C4-2B (cell line): ENCODE data around the gene SREBF1.

Experiments
- CTCF ChIP-seq: fragments of 450-650 bp; conservative IDR thresholded peaks from 2 replicates; pipeline ENCODE4 v1.5.1; 2017; ENCODE audit warnings: mild to moderate bottlenecking
- ZFX ChIP-seq: fragments of 450-650 bp; IDR thresholded peaks from 2 replicates; pipeline ENCODE4 v1.6.1; 2017

GRCh38 chr17:17794382-17794781, 42.4 kb downstream of the SREBF1 start:
- TF ChIP-seq CTCF (no peak), ZFX (no peak)
